IPS-18a (cell line): ENCODE results near the gene PKIB.
"Not testable (repeated sequence)": the region's sequence is repeated elsewhere in the genome, so short reads cannot be mapped to it uniquely, and the experiment has no call there.

Source experiments
- H3K27ac ChIP-seq: one replicate; pipeline ENCODE4 v1.5.1; 2013; ENCODE audit warnings: low read length
- H3K27me3 ChIP-seq: one replicate; pipeline ENCODE4 v1.6.1; 2013; ENCODE audit warnings: mild to moderate bottlenecking, low read length; ENCODE audit not compliant: control insufficient read depth, insufficient read depth
- H3K36me3 ChIP-seq: one replicate; pipeline ENCODE4 v1.6.1; 2013; ENCODE audit warnings: low read depth, low read length; ENCODE audit not compliant: control insufficient read depth
- H3K4me1 ChIP-seq: one replicate; pipeline ENCODE4 v1.6.1; 2013; ENCODE audit warnings: low read depth, low read length; ENCODE audit not compliant: control insufficient read depth
- H3K4me3 ChIP-seq: one replicate; pipeline ENCODE4 v1.5.1; 2013; ENCODE audit warnings: low read length
- H3K9ac ChIP-seq: one replicate; pipeline ENCODE4 v1.6.1; 2013; ENCODE audit warnings: mild to moderate bottlenecking, low read length, moderate library complexity
- H3K9me3 ChIP-seq: one replicate; pipeline ENCODE4 v1.6.1; 2013; ENCODE audit warnings: low read depth, low read length; ENCODE audit not compliant: control insufficient read depth

Gene PKIB

DNA sequence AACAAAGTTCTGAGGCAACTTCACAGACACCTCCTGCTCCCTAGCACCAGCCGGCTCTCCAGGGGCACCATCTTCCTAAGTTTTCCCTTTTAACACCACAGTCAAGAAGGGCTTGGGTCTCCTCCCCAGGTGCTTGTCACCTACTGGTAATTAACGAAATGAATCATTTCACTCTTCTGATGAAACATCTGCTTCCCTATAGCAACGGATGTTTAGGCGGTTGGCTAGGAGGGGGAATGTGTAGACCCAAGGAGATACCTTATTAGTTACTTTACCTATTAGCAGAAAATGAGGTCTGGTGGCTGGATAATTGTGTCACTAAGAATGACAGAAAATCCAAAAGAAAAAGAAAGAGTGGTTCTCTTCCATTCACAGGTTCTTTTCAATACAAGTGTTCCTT, 123.1 kb downstream of the PKIB start:
- Histone ChIP-seq H3K4me3 (no peak overlapping the region), H3K4me1 (peaks cover 17% of the 10 kb centered on the region), H3K36me3 (no peaks in the 10 kb centered on the region), H3K27me3 (no peaks in the 10 kb centered on the region), H3K9ac (no peak overlapping the region), H3K9me3 (no peaks in the 10 kb centered on the region), H3K27ac (no peak overlapping the region)

DNA sequence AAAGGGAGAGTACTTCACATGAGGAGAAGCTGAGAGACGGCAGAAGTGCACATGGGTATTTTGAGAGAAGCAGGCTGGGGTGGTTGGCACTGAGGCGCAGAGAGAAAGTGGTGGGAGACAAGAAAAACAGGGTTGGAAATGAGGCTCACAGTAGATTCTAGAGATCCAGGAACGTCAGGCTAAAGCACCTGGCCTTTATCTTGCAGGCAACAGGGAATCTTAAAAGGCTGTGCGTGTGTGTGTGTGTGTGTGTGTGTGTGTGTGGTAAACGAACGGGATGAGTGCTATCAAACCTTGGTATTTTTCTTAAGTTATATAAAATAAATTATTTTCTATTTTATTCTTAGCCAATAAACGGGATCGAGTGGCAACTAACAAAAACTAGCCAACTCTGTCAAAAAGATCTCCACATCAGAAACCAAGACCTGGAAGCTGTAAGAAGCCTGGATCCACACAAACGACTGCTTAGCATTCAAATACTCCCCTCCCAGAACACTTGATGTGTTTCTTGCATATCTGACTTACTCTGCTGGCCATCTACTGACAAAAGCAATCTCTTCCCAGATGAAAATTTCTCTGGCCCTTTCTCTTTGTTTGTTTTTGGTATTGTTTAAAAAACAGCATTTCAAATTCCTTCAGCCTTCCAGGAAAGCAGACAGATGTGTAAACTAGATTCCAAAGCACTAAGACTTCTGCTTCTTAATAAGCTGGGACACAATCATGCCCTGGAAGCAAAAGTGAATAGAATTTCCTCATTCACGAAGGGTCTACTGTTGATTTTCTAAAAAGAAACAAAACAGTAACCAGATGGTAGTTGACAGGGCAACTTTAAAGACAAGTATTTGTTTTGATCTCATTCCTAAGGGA, 124.6 kb downstream of the PKIB start:
- H3K9ac ChIP-seq: no peak overlapping the region
- no peaks in the 10 kb centered on the region for H3K9me3 ChIP-seq
- H3K36me3 ChIP-seq: no peaks in the 10 kb centered on the region
- no peak overlapping the region for H3K27ac ChIP-seq
- peaks cover 17% of the 10 kb centered on the region for H3K4me1 ChIP-seq
- H3K27me3 ChIP-seq: no peaks in the 10 kb centered on the region
- H3K4me3 ChIP-seq: no peak overlapping the region

DNA sequence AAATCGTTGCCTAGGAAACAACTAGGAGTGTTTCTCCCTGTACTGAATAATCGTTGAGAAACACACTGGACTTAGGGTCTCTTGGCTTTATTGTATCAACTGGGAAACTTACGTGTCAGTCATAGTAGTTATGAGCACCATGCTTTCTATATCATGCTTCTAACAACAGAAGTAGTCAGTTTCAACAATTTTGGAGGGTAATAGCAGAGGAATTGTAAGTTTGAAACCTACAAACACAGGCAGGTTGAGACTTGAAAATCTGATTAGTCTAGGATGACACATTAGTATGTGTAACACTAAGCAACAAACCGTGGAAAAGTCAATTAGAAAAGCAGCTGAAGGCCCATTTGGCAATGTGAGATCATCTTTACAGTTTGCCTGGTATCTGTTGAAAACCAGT, 125.4 kb downstream of the PKIB start:
- H3K4me1 ChIP-seq: peaks cover 17% of the 10 kb centered on the region
- no peaks in the 10 kb centered on the region for H3K36me3 ChIP-seq
- H3K27me3 ChIP-seq: no peaks in the 10 kb centered on the region
- H3K9ac ChIP-seq: no peak overlapping the region
- H3K4me3 ChIP-seq: no peak overlapping the region
- H3K27ac ChIP-seq: no peak overlapping the region
- no peaks in the 10 kb centered on the region for H3K9me3 ChIP-seq

DNA sequence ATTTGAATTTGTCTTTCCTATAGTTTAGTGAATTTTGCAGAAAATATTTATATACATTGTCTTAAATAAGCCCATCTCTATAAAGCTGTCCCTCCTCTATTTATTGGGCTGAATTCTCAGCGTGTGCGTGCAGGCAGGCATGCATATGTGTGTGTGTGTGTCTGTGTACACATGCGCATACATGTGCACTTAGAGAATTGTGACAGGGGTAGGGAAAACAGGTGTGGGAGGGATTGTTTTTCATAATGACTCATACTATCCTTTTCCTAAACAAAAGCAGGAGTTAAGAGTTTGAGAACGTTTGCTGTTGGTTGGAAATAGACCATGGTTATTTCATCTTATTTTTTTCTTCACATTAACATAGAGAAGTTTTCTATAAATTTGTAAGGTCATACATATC, 126.0 kb downstream of the PKIB start:
- H3K27ac ChIP-seq: no peak overlapping the region
- no peak overlapping the region for H3K9ac ChIP-seq

DNA sequence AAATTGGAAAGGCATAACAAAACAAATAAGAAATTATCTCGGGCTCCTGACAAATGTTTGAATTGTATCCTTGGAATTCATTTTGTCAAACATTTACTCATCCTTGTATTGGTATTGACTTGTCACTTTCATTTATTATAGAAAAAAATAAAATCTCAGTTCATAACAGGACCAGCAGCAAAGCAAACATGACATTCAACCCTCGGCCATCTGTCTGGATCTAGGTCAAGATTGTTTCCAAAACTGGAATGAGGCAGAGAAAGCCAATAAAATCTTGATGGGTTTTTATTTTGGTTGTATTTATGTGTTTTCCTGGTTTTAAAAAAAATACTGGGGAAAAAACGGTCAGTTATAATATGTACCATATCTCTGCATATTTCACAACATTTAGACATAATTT, 126.4 kb downstream of the PKIB start:
- Histone ChIP-seq H3K9ac (no peak overlapping the region), H3K9me3 (no peaks in the 10 kb centered on the region), H3K27ac (no peak overlapping the region), H3K36me3 (no peaks in the 10 kb centered on the region), H3K4me1 (peaks cover 17% of the 10 kb centered on the region), H3K27me3 (no peaks in the 10 kb centered on the region), H3K4me3 (no peak overlapping the region)

More for the DNA sequence above, 126.0 kb downstream of the PKIB start:
- H3K36me3 ChIP-seq: no peaks in the 10 kb centered on the region
- no peaks in the 10 kb centered on the region for H3K9me3 ChIP-seq
- peaks cover 17% of the 10 kb centered on the region for H3K4me1 ChIP-seq
- no peaks in the 10 kb centered on the region for H3K27me3 ChIP-seq
- no peak overlapping the region for H3K4me3 ChIP-seq

DNA sequence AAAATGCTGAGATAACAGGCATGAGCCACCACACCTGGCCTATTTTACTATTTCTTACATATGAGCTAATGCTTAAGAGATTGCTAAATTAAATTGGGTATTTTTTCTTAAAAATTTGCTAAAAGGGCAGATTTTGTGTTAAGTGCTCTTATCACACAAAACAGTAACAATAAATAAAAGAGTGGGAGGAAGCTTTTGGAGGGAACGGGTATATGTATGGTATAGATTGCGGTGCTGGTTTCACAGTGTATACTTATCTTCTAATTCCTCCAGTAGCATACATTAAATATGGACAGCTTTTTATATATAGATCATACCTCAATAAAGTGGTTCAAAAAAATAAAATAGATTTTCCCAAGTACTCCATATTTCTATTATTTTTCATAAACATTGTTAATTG, 129.9 kb downstream of the PKIB start:
- no peaks in the 10 kb centered on the region for H3K27me3 ChIP-seq
- no peak overlapping the region for H3K4me3 ChIP-seq
- peaks cover 7% of the 10 kb centered on the region for H3K4me1 ChIP-seq
- H3K36me3 ChIP-seq: no peaks in the 10 kb centered on the region
- no peak overlapping the region for H3K27ac ChIP-seq
- H3K9me3 ChIP-seq: no peaks in the 10 kb centered on the region
- H3K9ac ChIP-seq: no peak overlapping the region

DNA sequence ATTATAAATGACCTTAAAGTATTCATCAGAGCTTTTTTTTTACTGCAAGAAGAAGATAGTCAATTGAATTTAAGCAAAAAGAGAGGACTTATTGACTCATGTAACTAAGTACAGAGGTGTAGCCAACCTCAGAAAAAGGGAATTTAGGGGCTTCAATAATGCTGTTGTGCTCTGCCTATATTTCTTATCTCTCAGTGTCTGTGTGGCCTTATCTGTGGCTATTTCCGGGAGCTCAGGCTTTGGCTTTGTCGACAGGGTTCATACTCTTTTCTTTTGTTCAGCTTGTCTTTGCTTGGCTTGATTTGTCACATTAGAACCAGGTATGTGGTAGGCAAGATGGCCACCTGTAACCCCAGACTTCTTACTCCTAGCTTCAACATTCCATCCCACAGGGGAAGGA, 130.7 kb downstream of the PKIB start:
- Histone ChIP-seq H3K4me1 (no peaks in the 10 kb centered on the region), H3K4me3 (no peak overlapping the region), H3K27ac (no peak overlapping the region), H3K36me3 (no peaks in the 10 kb centered on the region), H3K9ac (no peak overlapping the region), H3K9me3 (no peaks in the 10 kb centered on the region), H3K27me3 (no peaks in the 10 kb centered on the region)

DNA sequence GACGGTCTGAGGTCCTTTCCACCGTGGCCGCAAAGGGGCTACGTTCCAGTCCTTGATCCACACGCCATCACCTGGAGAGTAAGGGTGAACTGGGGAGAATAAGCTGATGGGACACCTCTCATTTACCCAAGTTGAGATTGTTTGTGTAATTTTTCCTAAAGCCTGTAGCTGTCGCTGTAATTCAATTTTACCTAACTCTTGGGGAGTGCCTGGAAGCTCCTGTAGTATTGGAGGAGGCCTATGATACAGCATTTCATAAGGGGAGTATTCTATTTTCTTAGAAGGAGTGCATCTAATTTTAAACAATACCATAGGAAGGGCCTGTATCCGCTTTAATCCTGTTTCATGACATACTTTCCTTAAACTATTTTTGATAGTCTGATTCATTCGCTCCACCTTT, 134.0 kb downstream of the PKIB start:
- H3K9ac ChIP-seq, H3K4me1 ChIP-seq, H3K4me3 ChIP-seq, H3K27me3 ChIP-seq, H3K9me3 ChIP-seq, H3K27ac ChIP-seq, H3K36me3 ChIP-seq: not testable (repeated sequence)

DNA sequence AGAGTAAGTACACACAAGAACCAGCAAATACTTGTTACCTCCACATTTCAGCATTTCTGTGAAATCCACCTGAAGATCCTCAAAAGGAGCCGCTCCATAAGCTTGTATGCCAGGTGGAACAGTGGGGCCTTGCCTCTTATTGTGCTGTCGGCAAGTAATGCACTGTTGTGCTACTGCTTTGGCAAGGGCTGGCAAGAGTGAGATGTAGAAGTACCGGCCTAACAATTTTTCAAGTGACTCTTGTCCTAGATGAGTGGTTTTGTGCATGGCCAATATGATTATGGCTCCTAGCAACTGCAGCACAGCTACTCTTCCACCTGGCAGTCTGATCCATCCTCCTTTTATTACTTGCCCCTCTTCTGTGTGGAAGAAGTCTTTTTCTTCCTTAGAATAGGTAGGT, 134.7 kb downstream of the PKIB start:
- not testable (repeated sequence) for H3K27ac ChIP-seq, H3K27me3 ChIP-seq

DNA sequence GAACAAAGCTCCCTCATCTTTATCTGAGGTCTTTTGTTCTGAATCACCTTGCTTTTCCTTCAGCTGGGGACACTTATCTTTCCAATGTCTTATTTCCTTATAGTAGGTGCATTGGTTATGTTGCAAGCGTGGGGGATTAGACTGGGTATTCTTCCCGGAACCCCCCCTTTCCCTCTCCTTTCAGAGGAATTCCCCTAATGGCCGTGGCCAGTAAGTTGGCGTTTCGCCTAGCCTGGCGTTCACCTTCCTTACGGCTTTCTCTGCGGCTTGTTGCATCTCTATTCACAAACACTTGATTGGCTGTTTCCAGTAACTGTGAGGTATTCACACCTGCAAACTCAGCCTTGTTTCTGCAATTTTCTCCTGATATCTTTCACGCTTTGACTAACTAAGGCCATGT, 136.5 kb downstream of the PKIB start:
- H3K4me1 ChIP-seq: no peaks in the 10 kb centered on the region

More for the DNA sequence above, 134.7 kb downstream of the PKIB start:
- H3K36me3 ChIP-seq, H3K9ac ChIP-seq, H3K4me3 ChIP-seq, H3K9me3 ChIP-seq, H3K4me1 ChIP-seq: not testable (repeated sequence)

DNA sequence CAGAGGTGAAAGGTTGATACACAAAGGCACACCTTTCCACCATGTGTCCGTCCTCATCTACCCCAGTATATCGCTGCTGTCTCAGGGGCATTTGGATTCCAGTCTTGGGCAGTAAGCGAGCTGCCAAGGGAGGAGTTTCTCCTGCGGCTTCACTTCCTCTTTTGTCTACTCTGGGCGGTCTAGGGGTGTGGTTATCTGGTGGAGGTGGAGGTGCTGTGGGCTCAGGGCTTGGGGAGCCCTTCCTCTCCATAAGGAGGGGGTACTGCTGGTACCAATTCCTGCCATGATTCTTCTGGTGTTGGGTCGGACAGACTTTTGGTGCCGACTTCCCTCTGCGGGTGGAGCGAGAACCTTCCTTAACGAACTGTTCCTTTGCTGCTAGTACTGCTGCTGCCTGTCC, 137.4 kb downstream of the PKIB start:
- Histone ChIP-seq H3K36me3 (no peaks in the 10 kb centered on the region), H3K9ac (no peak overlapping the region), H3K4me3 (no peak overlapping the region), H3K27me3 (peaks cover 3% of the 10 kb centered on the region), H3K9me3 (no peaks in the 10 kb centered on the region), H3K4me1 (peaks cover 5% of the 10 kb centered on the region), H3K27ac (no peak overlapping the region)

More for the DNA sequence above, 136.5 kb downstream of the PKIB start:
- Histone ChIP-seq H3K9ac (no peak overlapping the region), H3K4me3 (no peak overlapping the region), H3K9me3 (no peaks in the 10 kb centered on the region), H3K27me3 (no peaks in the 10 kb centered on the region), H3K36me3 (no peaks in the 10 kb centered on the region), H3K27ac (no peak overlapping the region)

DNA sequence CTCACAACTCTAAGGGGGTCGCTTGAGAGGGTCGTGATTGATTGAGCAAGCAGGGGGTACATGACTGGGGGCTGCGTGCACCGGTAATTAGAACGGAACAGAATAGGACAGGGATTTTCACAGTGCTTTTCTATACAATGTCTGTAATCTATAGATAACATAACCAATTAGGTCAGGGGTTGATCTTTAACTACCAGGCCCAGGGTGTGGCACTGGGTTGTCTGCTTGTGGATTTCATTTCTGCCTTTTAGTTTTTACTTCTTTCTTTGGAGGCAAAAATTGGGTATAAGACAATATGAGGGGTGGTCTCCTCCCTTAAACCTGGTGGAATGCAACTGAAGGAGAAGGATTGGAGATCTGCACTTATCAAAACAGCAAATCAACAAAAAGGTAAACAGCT, 138.7 kb downstream of the PKIB start:
- H3K27ac ChIP-seq, H3K36me3 ChIP-seq, H3K4me3 ChIP-seq, H3K9ac ChIP-seq, H3K9me3 ChIP-seq: not testable (repeated sequence)
- H3K27me3 ChIP-seq: peaks cover 13% of the 10 kb centered on the region
- peaks cover 19% of the 10 kb centered on the region for H3K4me1 ChIP-seq
